Neuronal stem cell (in vitro differentiated cells): ENCODE data around the gene RRAD.
"Not testable (repeated sequence)": the region's sequence is repeated elsewhere in the genome, so short reads cannot be mapped to it uniquely, and the experiment has no call there.

Experiments used
- DNase-seq: peaks from one replicate; pipeline ENCODE4 v3.0.0-alpha.2; 2013; ENCODE audit warnings: low spot score
- H2AFZ ChIP-seq: one replicate; pipeline ENCODE4 v1.6.1; 2013; ENCODE audit warnings: mild to moderate bottlenecking, low read length, inconsistent platforms
- H2AK5ac ChIP-seq: 2 replicates; pipeline ENCODE4 v1.6.1; 2013; ENCODE audit warnings: low read depth, mild to moderate bottlenecking, inconsistent platforms, low read length, moderate library complexity, mixed read lengths
- H2BK120ac ChIP-seq: 2 replicates; pipeline ENCODE4 v1.6.1; 2013; ENCODE audit warnings: low read depth, mild to moderate bottlenecking, inconsistent platforms, low read length, moderate library complexity, mixed read lengths
- H2BK12ac ChIP-seq: one replicate; pipeline ENCODE4 v1.6.1; 2013; ENCODE audit warnings: low read length, inconsistent platforms
- H2BK15ac ChIP-seq: 2 replicates; pipeline ENCODE4 v1.6.1; 2013; ENCODE audit warnings: mild to moderate bottlenecking, low read length, inconsistent platforms, mixed read lengths
- H2BK5ac ChIP-seq: one replicate; pipeline ENCODE4 v1.6.1; 2013; ENCODE audit warnings: inconsistent platforms, mild to moderate bottlenecking, low read length, moderate library complexity
- H3K14ac ChIP-seq: one replicate; pipeline ENCODE4 v1.6.1; 2013; ENCODE audit warnings: low read length, inconsistent platforms
- H3K18ac ChIP-seq: 2 replicates; pipeline ENCODE4 v1.6.1; 2013; ENCODE audit warnings: low read length, inconsistent platforms
- H3K23ac ChIP-seq: 2 replicates; pipeline ENCODE4 v1.6.1; 2013; ENCODE audit warnings: low read depth, mild to moderate bottlenecking, mixed read lengths, low read length, inconsistent platforms; ENCODE audit not compliant: poor library complexity
- H3K27ac ChIP-seq: replicated peaks from 3 replicates; pipeline ENCODE4 v1.5.1; 2013; ENCODE audit warnings: low read length, inconsistent platforms
- H3K27me3 ChIP-seq, 3 experiments: 2 replicates each; pipeline ENCODE4 v1.6.1; 2013; ENCODE audit warnings: low read length in 3 of 3, mild to moderate bottlenecking in 2 of 3, inconsistent platforms in 1 of 3, low read depth in 1 of 3, mixed read lengths in 1 of 3, moderate library complexity in 1 of 3; ENCODE audit not compliant: control insufficient read depth in 3 of 3, insufficient read depth in 3 of 3
- H3K36me3 ChIP-seq, 2 donors: replicated peaks in 1 of 2; 2 replicates each; pipeline ENCODE4 v1.6.1; 2013; ENCODE audit warnings: low read length in 2 of 2; ENCODE audit not compliant: control insufficient read depth in 2 of 2, insufficient read depth in 2 of 2
- H3K4ac ChIP-seq: 2 replicates; pipeline ENCODE4 v1.6.1; 2013; ENCODE audit warnings: inconsistent platforms, mild to moderate bottlenecking, low read length, moderate library complexity
- H3K4me1 ChIP-seq, 2 donors: 1 replicate in 1 of 2; 2 replicates in 1 of 2; pipeline ENCODE4 v1.6.1; 2013; ENCODE audit warnings: low read length in 2 of 2, low read depth in 1 of 2; ENCODE audit not compliant: control insufficient read depth in 2 of 2, insufficient read depth in 1 of 2
- H3K4me2 ChIP-seq: one replicate; pipeline ENCODE4 v1.6.1; 2013; ENCODE audit warnings: mild to moderate bottlenecking, low read length, inconsistent platforms; ENCODE audit not compliant: insufficient read depth, poor library complexity, severe bottlenecking
- H3K4me3 ChIP-seq, 2 donors: 2 replicates each; pipeline ENCODE4 v1.5.1; 2013; ENCODE audit warnings: low read length in 2 of 2, mild to moderate bottlenecking in 2 of 2, inconsistent platforms in 1 of 2, moderate library complexity in 1 of 2
- H3K79me1 ChIP-seq: one replicate; pipeline ENCODE4 v1.6.1; 2013; ENCODE audit warnings: low read depth, mild to moderate bottlenecking, inconsistent platforms, low read length, moderate library complexity
- H3K9ac ChIP-seq: one replicate; pipeline ENCODE4 v1.6.1; 2013; ENCODE audit warnings: mild to moderate bottlenecking, low read depth, low read length, inconsistent platforms; ENCODE audit not compliant: poor library complexity
- H3K9me3 ChIP-seq, 2 donors: replicated peaks in 1 of 2; 2 replicates each; pipeline versions ENCODE3 to v1.6.1; 2013; ENCODE audit warnings: low read length in 2 of 2, mild to moderate bottlenecking in 2 of 2, inconsistent platforms in 1 of 2, low read depth in 1 of 2, mixed read lengths in 1 of 2, moderate library complexity in 1 of 2; ENCODE audit not compliant: control insufficient read depth in 2 of 2, insufficient read depth in 1 of 2
- H4K8ac ChIP-seq: one replicate; pipeline ENCODE4 v1.6.1; 2013; ENCODE audit warnings: low read depth, mild to moderate bottlenecking, inconsistent platforms, low read length, moderate library complexity
- H4K91ac ChIP-seq: one replicate; pipeline ENCODE4 v1.6.1; 2013; ENCODE audit warnings: low read length, low read depth, mild to moderate bottlenecking, inconsistent platforms; ENCODE audit not compliant: poor library complexity
- WGBS, 2 donors: extraction: QIAGEN DNeasy Blood & Tissue Kit; methylation state at CpG; one replicate each; pipeline ENCODE4 v1.1.7; 2013; ENCODE audit warnings: missing lambda C conversion rate in 2 of 2, mixed read lengths in 1 of 2; ENCODE audit not compliant: insufficient read length in 2 of 2, insufficient replicate concordance in 1 of 2; ENCODE audit errors: extremely low coverage in 2 of 2; 5-methylcytosine and 5-hydroxymethylcytosine counted together

Gene RRAD

DNA sequence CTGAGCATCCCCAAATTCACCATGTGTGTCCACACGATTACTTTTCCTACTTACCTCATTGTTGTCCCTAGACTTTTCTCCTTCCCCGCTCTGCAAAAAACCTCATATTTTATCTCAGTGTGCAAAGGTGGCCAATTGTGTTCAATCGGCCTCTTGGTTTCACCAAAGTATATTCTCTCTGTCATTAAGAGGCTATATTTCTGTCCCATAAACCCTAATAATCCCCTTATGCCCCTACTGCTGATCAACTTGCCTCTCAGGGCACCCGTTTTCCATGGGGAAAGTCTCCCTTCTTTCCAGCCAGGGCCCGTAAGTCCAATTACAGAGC, 21.6 kb upstream of the RRAD start:
- Histone ChIP-seq H3K27me3 (peaks cover 0 to 29% (median 8%) of the 10 kb centered on the region in 3 experiments), H3K4me2 (no peak overlapping the region), H2AFZ (no peak overlapping the region), H3K18ac (no peak overlapping the region), H3K27ac (no peak overlapping the region), H3K23ac (no peak overlapping the region), H3K9ac (no peak overlapping the region), H4K8ac (no peak overlapping the region), H3K79me1 (no peaks in the 10 kb centered on the region), H2BK12ac (no peak overlapping the region), H3K4ac (no peak overlapping the region), H3K14ac (no peak overlapping the region), H3K36me3 (peaks cover 10 to 22% of the 10 kb centered on the region in 2 donors), H2BK15ac (no peak overlapping the region), H3K4me1 (no peaks in the 10 kb centered on the region), H2BK5ac (no peak overlapping the region), H3K4me3 (no peak overlapping the region), H4K91ac (no peak overlapping the region), H3K9me3 (peaks cover 0 to 1% of the 10 kb centered on the region in 2 donors), H2AK5ac (no peak overlapping the region), H2BK120ac (no peak overlapping the region)
- no CpG with 5 or more reads among the region's 5 CpGs for WGBS, 2 donors
- no peak for DNase-seq

DNA sequence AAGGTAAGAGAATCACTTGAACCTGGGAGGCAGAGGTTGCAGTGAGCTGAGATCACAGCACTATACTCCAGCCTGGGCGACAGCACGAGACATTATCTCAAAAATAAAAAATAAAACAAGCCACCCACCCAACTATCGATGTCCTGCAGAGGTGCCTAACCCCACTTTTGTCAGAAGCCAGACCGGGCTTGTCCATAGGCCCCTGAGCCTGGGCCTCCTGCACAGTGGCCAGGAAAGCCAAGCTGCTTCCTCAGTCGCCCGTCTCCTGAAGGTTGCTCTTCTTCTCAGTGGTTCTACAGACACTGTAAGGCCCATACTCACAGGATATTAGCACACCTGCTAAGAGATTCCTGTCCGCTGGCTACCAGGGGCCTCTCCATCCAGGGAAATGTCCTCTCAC, 21.2 kb upstream of the RRAD start:
- Histone ChIP-seq H3K27me3 (peaks cover 0 to 29% (median 8%) of the 10 kb centered on the region in 3 experiments), H3K4me3 (no peak overlapping the region), H2BK5ac (no peak overlapping the region), H3K79me1 (no peaks in the 10 kb centered on the region), H2AFZ (no peak overlapping the region), H4K91ac (no peak overlapping the region), H3K18ac (no peak overlapping the region), H3K9ac (no peak overlapping the region), H3K14ac (no peak overlapping the region), H3K27ac (no peak overlapping the region), H3K9me3 (peaks cover 0 to 2% of the 10 kb centered on the region in 2 donors), H3K4ac (no peak overlapping the region), H3K4me2 (no peak overlapping the region), H2BK15ac (no peak overlapping the region), H4K8ac (no peak overlapping the region), H2BK120ac (no peak overlapping the region), H2AK5ac (no peak overlapping the region), H3K23ac (no peak overlapping the region), H3K36me3 (peaks cover 12 to 26% of the 10 kb centered on the region in 2 donors), H2BK12ac (no peak overlapping the region), H3K4me1 (no peaks in the 10 kb centered on the region)
- DNase-seq, result no peak
- no CpG with 5 or more reads among the region's 7 CpGs for WGBS, 2 donors

- Histone ChIP-seq H3K4me1 (no peaks in the 10 kb centered on the region), H2BK5ac (no peak overlapping the region), H2BK12ac (no peak overlapping the region), H2BK15ac (no peak overlapping the region), H3K4me3 (no peak overlapping the region), H3K14ac (no peak overlapping the region), H2AFZ (no peak overlapping the region), H4K8ac (no peak overlapping the region), H2BK120ac (no peak overlapping the region), H3K27me3 (peaks cover 0 to 29% (median 8%) of the 10 kb centered on the region in 3 experiments), H3K4me2 (no peak overlapping the region), H3K36me3 (peaks cover 17 to 32% of the 10 kb centered on the region in 2 donors), H3K9me3 (peaks cover 0 to 2% of the 10 kb centered on the region in 2 donors), H3K27ac (no peak overlapping the region), H3K9ac (no peak overlapping the region), H3K23ac (no peak overlapping the region), H3K18ac (no peak overlapping the region), H2AK5ac (no peak overlapping the region), H4K91ac (no peak overlapping the region), H3K4ac (no peak overlapping the region), H3K79me1 (no peaks in the 10 kb centered on the region)
- whole genome bisulfite sequencing, 2 donors, result no CpG with 5 or more reads among the region's 4 CpGs
- no peak for DNase-seq
Measured at GRCh38 chr16:66945939-66946338, 20.6 kb upstream of the RRAD start.

DNA sequence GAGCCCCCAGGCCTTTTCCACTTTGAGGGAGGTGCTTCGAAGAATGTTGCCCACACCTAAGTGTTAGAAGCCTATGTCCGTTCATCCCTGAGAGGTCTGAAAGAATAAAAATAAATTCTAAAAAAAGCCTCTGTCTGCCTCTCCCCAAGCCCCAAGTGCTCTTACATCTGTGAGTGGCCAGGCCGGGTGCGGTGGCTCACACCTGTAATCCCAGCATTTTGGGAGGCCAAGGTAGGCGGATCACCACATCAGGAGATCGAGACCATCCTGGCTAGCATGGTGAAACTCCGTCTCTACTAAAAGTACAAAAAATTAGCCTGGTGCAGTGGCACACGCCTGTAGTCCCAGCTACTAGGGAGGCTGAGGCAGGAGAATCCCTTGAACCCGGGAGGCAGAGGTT, 19.6 kb upstream of the RRAD start:
- DNase-seq, H3K9me3 ChIP-seq, H3K23ac ChIP-seq, H3K79me1 ChIP-seq, H3K4ac ChIP-seq, H3K4me2 ChIP-seq, H2BK5ac ChIP-seq, H3K4me1 ChIP-seq, H4K91ac ChIP-seq, H3K14ac ChIP-seq, H2AFZ ChIP-seq, H3K27ac ChIP-seq, H3K18ac ChIP-seq, H2AK5ac ChIP-seq, H2BK12ac ChIP-seq, H2BK15ac ChIP-seq, H3K9ac ChIP-seq, H4K8ac ChIP-seq, H2BK120ac ChIP-seq, H3K4me3 ChIP-seq: not testable (repeated sequence)
- Histone ChIP-seq H3K27me3 (peaks cover 0 to 29% (median 8%) of the 10 kb centered on the region in 3 experiments), H3K36me3 (peaks cover 24 to 42% of the 10 kb centered on the region in 2 donors)
- no CpG with 5 or more reads among the region's 9 CpGs for WGBS, 2 donors
